ENCODE data around the gene USP40.

Gene USP40

DNA sequence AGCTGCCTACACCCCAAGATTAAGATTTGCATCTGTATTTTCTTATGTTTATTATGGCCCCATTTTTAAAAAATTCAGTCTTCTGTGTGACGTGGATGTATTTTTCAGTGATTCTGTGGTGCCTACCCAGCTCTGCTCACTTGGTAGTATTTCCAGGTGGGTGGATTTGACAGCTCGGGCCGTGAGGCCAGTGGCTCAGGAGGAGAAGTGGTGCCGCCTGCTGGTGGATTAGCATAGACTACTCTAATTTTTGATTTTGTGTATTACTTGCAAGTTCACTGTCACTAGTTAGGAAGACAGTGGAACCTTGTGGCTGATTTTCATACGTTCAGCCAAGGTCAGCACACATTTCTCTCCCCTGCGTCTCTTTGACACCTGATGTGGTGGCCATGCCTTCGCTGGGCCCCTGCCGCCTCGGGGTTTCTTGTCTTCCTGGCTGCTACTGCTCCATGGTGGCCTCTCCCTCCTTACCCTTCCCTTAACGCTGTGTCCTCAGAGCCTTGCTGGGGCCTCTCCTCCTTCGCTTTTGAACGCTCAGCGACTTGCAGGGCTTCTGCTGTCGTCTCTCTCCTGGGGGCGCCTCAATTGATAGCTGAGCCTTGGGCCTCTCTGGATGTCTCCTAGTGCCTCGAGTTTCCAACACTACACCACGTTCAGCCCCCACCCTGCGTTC is 122.9 kb downstream of the USP40 start:
- peak; percentile 92 for DNase-seq (ENCODE audit: low spot score)

DNA sequence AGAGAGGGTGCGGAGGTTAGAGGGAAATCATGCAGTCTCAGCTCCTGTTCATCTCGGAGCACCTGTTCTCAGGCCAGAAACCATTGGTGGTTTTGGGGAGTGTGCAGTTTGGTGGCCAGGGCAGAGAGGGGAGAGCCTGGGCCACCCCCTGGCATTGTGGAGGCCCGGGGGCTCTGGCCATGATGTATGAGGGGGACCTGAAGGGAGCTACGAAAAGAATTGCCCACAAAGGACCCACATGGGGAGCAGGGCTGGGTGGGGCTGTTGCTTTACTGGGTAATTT is 124.6 kb downstream of the USP40 start:
- no peak for DNase-seq (ENCODE audit: low spot score)

DNA sequence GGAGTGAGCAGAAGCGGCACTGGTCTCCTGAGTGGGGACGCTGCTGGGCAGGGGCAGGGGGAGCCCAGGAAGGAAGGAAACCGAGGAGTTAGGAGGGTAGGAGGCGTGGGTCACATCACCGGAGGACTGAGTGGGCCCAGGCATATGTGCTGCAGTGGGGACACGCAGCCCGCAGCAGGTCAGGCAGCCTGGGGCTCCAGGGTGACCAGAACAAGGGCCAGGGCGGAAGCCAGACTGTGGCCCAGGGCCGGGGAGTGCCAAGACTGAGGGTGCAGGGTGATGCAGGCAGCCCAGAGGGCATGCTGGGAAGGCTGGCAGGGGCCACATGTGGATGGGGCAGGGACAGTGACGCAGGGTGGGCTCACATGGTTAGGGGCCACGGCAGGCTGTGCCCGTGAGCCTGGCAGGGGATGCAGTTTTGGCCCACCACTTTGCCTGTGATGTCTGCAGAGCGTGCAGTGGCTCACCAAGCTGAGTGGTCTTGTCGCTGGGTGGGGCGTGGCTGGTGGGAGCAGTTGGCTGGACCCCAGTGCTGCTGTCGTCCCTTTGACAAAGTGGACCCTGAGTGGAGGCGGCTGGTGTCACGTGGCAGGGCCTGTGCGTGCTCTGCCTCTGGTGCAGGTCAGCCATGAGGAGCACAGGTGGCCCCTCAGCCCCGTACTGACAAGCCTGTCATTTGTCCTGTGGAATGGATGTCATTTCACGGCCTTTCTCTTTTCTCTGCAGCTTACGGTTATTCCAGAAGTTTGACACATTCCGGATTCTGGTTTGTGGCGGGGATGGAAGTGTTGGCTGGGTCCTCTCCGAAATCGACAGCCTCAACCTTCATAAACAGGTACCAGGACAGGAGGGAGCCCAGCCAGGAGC is 125.2 kb downstream of the USP40 start:
- no peak for DNase-seq (ENCODE audit: low spot score)

DNA sequence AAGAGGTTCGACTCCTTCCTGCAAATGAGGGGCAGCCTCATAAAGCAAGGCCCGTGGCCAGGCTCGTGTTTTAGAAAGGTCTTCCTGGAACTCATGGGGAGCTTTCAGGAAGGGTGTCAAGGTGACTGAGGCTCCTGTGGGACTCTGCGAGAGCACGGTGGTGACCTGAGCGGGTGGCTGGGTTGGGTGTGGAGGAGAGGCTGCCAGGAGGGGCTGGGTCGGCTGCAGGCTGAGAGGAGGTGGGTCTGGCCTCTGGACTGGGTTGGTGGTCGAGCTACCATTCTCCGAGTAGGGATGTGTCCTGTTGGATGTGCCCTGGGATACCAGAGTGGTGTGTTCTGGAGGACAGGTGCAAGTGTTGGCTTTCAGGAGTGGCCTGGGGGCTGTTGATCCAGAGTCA is 125.9 kb downstream of the USP40 start:
- no peak for DNase-seq (ENCODE audit: low spot score)

DNA sequence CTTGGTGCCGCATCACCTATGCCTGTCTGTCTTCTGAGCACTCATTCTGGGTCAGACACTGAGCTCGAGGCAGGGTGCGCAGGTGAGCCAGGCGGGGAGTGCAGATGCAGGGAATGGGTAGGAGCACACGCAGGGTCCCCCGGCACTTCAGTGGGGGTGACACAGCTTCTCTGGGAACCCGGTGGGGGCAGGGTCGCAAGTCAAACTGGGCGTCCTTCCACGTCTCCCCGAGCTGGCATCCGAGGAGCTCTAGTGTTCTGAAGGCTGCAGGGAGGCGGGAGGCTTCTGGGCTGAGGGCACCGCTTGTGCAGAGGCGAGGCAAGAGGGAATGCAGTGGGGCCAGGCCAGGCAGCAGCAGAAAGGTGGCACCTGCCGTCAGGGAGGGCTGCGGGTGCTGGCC is 126.3 kb downstream of the USP40 start:
- no peak for DNase-seq (ENCODE audit: low spot score)

DNA sequence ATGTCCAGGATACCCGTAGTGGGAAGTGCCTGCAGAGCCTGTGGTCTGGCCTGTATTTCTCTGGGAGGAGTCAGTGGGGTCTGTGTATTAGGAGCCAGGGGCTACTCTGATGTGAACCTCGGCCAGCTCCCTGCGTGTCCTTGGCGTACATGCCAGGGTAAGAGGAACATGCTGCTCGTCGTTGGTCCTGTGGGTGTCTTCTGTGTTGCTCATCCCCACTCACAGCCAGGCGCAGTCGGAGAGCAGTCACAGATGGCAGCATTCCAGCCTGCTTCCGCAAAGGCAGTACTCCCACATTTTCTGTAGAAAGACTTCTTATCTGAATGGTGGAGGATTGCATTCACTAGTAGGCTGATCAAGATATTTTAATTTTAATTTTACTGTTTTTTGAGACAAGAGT is 127.4 kb downstream of the USP40 start:
- peak; percentile 69 for DNase-seq (ENCODE audit: low spot score)

DNA sequence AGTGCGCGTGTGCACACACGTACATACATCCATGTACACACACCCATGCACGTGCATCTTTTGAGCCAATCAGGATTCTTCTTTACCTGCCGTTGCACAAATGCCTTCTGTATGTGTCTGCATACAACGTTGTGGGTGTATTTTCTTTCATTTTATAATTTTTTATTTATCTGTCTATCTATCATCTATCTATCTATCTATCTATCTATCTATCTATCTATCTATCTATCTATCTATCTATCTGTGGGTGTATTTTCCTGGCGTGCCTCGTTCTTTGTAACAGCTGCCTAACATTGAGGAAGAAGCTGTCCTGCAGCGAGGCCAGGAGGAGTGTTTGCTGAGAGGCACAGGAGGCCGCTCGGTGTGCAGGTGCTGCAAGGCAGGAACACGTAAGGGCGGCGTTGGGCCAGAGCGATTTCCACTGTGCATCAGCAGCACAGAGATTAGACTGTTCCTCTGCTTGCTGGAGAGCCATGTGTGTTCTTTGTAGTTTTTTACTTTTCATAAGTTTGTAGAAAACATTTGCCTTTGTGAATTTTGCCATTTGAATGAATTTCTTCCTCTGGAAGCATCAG is 127.9 kb downstream of the USP40 start:
- no peak for DNase-seq (ENCODE audit: low spot score)

DNA sequence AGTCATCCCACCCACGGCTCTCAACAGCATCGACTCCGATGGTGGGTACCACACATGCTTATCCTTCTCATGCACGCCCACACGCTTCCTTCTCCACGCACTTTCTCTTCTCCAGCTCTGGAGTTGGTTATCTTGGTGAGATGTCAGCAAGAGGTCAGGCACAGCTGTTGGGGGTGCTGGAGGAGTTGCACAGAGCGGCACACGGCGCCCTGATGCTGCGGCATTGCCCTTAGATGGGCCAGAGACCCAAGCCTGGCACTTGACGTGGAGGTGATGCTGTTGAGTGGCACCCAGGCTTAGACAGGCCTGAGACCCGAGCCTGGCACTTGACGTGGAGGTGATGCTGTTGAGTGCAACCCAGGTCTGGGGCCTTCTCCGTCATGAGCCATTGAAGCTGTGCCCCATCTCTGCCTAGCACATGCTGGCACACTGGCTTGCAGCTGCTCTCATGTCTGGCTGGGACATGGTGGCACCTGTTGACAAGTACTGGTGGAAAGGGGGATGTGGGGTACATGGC is 129.1 kb downstream of the USP40 start:
- DNase-seq (ENCODE audit: low spot score), result no peak

DNA sequence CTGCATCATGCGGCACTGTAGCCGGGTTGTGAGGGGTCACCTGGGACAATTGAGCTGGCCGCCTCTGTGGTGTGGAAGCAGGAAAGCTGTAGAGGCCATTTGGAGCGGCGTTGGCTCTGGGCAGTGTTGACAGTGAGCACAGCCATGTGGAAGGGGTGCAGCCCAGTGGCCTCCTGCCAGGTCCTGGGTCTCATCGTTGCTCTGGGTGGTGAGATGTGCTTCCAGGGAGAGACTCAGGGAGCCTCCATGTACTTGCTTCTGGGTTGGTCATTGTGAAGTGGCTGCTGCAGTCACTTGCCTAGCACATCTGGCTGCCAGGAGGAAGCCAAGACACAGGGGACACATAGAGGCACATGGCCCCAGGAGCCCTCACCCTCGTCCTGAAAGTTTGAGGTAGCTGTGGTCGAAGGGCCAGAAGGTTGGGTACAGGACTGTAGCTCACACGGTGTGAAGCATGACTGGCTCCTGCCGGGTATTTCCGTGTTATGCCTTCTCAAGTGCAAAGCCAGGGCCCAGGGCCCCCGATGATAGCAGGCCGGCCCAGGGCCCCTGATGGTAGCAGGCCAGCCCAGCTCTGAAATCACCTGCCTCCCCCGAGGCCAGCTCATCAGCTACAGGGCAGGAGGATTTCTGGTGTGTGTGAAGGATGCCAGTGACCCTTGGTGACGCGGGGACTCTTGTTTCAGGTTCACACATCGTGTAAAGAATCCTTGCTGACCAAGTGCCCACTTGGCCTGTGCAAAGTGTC is 129.7 kb downstream of the USP40 start:
- no peak for DNase-seq (ENCODE audit: low spot score)

DNA sequence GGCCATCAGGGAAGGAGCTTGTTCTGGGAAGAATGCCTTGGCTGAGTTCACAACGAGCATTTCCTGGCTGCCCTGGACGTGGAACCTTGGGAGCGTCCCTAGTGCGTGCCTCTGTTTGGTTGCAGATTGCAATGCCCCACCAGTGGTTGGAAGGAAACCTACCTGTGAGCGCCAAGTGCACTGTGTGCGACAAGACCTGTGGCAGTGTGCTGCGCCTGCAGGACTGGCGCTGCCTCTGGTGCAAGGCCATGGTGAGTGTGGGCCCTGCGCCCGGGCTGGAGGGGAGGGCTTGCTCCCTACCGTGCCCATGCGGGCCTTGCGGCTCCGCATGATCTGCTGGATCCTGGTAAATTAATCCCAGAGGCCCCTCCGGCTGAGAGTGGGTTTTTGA is 130.4 kb downstream of the USP40 start:
- no peak for DNase-seq (ENCODE audit: low spot score)

DNA sequence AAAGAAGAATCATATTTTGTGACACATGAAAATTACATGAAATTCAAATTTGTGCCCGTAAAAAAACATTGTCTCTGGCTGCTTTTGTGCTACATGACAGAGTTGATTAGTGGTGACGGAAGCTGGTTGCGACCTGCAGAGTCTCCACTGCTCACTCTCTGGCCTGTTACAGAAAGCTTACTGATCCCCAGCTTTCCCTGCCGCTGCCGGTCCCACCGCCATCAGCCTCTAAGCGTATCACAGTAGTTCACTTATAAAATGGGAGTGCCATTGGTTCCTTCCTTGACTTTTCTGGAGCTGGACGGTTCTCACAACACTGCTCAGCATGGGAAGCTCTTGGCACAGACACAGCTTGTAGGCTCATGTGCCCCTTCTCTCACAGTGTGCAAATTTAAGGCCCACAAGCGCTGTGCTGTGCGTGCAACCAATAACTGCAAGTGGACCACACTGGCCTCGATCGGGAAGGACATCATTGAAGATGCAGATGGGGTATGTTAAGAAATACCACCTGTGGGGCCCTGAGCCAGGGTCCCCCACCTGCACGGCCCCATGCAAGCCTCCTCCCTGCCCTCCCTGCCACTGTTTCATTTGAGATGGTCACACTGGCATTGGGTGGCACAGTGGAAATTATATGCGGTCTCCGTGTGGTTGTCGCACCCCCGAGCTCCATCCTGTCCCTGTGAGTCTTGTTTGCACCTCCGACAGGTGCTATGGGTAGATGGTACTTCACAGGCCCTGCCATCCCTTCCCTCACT is 131.0 kb downstream of the USP40 start:
- DNase-seq (ENCODE audit: low spot score), result no peak

DNA sequence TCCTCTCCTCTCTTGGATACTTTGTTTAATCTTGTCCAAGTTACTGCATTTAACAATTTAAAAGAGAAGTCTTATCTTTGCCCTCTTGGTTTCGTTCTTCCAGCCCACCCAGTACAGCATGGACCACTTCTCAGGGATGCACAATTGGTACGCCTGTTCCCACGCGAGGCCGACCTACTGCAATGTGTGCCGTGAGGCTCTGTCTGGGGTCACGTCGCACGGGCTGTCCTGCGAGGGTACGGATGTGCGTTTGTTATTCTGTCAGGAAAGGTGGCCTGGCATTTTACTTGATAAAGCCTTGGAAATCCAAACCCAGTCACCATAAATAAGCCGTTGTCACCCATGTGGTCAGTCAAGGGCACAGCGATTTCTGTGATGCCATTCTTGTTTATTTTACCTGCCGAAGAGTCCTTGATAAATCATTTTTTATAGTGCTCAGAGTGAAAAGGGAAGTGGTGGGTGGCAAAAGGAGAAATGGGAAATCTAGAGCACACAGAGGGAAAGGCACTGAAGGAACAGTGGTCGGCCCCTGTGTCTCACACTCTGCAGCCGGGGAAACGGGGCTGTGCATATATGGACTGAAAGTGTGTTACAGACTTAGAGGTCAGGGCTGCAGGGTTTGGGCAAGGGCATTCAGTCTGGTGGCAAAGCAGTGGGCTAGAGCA is 131.8 kb downstream of the USP40 start:
- DNase-seq (ENCODE audit: low spot score), result no peak

DNA sequence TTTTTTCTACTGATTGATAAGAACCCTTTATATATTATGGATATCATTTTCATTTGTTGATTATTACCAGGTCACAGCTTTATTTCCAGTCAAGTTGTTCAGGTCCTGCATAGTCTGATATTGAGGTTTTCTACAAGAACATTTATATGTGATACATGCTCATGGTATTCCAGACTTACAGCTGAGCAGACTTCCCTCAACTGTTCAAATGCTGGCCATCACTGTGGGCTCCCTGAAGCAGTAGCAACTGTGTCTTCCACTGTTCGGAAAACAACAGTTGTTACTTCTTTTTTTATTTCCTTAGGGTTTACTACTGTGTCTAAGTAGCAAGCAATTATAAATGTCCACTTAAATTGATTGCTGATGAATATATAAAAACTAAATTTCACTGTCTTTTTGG is 132.8 kb downstream of the USP40 start:
- DNase-seq (ENCODE audit: low spot score), result no peak

DNA sequence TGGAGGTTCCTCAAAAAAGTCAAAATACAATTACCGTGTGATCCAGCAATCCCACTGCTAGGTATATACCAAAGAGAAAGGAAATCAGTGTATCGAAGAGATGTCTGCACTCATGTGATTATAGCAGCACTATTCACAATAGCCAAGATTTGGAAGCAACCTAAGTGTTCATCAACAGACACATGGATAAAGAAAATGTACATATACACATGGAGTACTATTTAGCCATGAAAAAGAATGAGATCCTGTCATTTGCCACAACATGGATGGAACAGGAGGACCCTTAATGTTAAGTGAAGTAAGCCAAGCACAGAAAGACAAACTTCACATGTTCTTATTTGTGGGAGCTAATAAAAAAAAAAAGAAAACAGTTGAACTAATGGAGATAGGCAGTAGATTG is 133.6 kb downstream of the USP40 start:
- DNase-seq (ENCODE audit: low spot score), result no peak

DNA sequence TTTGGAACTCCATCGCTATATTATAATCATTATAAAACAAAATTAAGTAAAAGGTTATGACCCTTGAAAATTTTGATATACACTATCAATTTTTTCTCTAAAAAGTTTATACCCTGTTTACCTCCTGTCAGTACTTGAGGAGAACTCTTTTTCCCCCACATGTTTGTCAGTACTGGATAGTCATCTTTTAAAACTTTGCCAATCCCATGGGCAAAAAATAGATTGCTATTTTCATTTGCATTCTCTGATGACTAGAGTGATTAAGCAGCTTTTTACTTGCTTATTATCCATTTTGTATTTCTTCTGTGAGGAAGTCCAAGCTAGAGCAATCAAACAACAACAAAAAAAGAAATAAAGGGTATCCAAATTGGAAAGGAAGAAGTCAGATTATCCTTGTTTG is 135.9 kb downstream of the USP40 start:
- no peak for DNase-seq (ENCODE audit: low spot score)

DNA sequence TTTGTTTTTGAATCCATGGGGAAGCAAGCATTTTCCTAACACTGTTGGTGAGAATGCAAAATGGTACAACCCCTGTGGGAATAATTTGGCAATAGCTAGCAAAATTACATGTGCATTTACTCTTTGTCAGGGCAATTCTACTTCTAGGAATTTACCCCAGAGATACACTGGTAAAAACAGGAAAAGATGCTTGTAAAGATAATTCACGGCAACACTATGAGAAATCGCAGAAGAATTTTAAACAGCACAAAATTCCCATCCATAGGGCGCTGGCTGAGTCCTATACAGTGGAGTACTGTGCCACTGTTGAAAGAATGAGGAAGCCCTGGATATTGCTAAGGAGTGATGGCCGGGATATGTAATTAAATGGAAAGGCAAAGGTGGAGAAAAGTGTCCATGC is 136.5 kb downstream of the USP40 start:
- DNase-seq (ENCODE audit: low spot score), result no peak

DNA sequence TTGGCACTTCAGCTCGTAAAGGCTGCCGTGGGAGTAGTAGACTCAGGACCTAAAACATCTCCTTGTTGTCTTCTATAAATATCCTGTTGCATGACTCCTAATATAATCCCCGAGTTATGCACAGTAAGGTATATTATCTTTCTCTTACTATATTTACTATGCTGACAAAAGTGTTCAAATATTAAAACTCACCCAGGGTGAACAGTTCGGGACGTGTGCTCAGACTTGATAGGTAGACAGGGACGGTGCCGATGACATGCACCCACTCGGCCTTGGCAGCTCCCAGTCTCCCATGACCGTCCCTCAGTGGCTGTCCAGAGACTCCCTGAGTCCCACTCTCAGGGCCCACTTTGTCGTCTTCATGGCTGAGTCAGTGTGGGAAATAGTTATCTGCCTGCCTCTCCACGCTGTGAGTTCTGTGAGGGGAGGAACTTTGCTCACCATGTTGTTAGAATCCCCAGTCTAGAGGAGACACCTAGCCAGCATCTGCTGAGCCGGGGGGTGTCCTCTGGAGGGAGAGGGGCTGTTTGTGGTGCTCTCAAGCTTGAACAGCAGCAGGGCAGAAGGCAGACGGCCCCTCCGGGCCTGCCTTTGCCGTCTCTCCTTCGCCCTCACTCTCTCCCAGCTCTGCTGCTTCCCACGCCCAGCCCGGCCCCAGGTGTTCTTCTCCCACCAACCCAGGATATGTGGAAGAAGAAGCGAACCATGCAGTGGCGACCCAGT is 137.2 kb downstream of the USP40 start:
- no peak for DNase-seq (ENCODE audit: low spot score)

DNA sequence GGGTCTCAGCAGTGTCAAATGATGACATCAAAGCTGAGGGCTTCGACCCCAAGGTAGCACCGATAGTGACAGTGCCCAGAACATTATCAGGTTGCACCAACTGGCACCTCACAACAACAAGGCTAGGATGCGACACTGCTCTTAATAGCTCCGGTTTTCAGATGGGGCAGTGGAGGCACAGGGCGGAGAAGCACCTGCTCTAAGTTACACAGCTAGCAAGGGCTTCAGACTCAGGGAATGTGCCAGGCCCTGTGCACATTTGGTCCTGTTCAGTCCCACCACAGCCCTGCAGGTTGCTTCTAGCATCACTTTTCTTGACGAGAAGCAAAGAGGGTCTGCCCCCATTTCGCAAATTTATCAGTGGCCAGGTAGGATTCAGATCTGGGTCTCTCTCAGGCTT is 138.1 kb downstream of the USP40 start:
- no peak for DNase-seq (ENCODE audit: low spot score)

DNA sequence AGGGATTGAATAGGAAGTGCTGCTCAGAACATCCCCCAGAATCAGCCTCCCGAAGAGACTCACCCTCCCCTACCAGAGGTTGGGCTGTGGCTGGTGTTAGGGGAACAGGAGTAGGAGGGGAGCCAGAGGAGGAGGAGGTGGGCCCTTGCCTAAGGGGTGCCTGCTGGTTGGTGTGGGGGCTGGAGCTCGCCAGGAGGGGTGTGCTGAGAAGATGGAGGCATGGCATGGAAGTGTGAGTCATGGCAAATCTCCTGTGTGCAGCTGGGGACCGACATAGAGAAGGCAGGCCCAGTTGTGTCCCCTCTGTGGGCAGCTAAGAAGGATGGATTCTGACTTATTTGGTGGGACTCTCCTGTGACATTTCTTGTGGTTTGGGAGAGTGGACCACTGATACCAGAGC is 138.6 kb downstream of the USP40 start:
- no peak for DNase-seq (ENCODE audit: low spot score)

DNA sequence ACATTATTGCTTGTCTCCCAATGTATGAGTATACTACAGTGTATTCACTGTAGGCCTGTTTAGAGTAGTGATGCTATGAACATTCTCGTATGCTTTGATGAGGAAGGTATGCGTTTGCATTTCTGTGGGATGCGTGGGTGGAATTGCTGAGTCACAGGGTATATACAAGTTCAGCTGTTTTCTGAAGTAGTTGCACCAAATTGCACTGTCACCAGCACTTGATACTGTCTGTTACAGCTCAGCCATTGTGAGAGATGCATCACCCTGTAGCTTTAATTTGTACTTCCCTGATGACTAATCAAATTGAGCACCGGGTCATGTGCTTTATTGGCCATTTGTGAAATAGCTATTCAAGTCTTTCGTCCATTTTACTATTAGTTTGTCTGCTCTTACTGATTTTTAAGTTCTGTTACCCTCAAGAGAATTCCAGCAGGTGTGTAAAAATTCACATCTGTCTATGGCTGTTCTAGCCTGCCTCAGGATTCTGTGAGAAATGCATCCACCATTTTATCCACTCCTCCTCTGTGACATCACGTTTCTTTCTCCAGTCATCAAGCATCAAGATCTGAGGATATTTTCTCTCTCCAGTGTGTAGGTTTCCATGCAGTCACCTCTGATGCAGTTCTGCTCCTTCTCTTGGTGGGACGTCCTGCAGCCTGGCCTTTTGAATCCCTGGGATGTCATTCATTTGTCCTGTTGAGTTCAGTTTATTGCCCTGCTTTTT is 139.8 kb downstream of the USP40 start:
- no peak for DNase-seq (ENCODE audit: low spot score)

All from hepatic stellate cell (primary cell).